ENCODE data around the gene PARP12.

Gene PARP12

DNA sequence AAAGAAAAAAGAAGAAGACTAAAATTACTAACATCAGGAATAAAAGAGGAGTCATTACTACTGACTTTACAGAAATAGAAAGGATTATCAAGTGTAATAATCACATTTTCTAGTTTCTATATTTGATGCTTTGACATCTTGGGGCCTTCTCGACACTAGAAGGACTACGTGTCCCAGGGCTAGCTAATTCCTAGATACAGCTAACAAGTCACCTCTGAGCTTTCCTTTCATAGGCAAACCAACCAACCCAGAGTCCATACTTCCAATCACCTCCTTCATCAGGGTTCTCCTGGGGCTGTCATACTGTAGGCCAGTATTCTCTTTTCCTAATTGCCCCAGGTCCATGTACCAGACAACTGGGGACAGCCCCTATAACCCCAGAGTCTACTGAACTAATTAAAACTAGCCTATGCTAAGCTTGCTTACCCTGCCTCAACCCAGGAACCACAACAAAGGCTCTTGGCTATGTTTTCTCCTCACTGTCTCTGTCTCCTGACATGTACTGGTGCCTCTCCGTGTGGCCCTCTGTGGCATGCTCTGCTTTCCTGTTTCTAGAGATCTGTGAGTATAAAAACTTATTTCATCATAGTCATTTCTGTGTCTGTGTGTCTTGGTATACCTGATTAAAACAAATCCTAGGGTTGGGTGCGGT is 6.7 kb upstream of the PARP12 start:
- TF ChIP-seq, protein P1, sequence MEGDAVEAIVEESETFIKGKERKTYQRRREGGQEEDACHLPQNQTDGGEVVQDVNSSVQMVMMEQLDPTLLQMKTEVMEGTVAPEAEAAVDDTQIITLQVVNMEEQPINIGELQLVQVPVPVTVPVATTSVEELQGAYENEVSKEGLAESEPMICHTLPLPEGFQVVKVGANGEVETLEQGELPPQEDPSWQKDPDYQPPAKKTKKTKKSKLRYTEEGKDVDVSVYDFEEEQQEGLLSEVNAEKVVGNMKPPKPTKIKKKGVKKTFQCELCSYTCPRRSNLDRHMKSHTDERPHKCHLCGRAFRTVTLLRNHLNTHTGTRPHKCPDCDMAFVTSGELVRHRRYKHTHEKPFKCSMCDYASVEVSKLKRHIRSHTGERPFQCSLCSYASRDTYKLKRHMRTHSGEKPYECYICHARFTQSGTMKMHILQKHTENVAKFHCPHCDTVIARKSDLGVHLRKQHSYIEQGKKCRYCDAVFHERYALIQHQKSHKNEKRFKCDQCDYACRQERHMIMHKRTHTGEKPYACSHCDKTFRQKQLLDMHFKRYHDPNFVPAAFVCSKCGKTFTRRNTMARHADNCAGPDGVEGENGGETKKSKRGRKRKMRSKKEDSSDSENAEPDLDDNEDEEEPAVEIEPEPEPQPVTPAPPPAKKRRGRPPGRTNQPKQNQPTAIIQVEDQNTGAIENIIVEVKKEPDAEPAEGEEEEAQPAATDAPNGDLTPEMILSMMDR (IDR thresholded peaks at IDR 0.05; ENCODE audit: control insufficient read depth, extremely low read depth, insufficient read depth): no peak
- H3K4me3 ChIP-seq (ENCODE audit: low read depth, low read length): no peak overlapping the region
- DNase-seq (ENCODE audit: low read depth): no peak

DNA sequence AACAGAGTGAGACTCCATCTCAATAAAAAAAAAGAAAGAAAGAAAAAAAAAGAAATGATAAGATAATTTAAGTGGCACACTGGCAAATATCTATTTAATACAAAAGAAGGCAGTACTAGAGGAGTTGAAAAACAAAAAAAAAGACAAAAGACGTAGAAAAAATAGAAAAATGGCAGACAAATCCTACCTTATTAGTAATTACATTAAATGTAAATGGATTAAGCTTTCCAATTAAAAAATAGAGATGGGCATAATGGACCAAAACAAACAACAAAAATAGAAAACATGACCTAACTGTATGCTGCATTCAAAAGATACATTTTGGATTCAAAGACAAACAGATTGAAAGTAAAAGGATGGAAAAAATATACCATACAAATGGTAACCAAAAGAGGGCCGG is 5.3 kb upstream of the PARP12 start:
- TF ChIP-seq, protein P1 (IDR thresholded peaks at IDR 0.05; ENCODE audit: control insufficient read depth, extremely low read depth, insufficient read depth): no peak
- H3K4me3 ChIP-seq (ENCODE audit: low read depth, low read length): no peak overlapping the region
- no peak for DNase-seq (ENCODE audit: low read depth)

DNA sequence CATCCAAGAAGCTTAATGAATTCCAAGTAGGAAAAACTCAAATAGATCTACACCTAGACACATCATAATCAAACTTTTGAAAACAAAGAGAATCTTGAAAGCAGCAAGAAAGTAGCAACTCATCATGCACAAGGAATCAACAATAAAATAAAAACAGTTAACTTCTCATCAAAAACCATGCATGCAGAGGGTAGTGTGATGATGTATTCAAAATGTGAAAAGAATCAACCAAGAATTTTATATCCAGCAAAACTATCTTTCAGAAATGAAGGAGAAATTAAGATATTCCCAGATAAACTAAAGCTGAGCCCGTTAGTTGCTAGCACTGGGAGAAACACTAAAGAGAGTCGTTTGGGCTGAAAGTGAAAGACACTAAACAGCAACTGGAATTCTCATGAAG is 4.3 kb upstream of the PARP12 start:
- no peak for DNase-seq (ENCODE audit: low read depth)
- TF ChIP-seq, protein P1 (IDR thresholded peaks at IDR 0.05; ENCODE audit: control insufficient read depth, extremely low read depth, insufficient read depth): no peak
- H3K4me3 ChIP-seq (ENCODE audit: low read depth, low read length): no peak overlapping the region

DNA sequence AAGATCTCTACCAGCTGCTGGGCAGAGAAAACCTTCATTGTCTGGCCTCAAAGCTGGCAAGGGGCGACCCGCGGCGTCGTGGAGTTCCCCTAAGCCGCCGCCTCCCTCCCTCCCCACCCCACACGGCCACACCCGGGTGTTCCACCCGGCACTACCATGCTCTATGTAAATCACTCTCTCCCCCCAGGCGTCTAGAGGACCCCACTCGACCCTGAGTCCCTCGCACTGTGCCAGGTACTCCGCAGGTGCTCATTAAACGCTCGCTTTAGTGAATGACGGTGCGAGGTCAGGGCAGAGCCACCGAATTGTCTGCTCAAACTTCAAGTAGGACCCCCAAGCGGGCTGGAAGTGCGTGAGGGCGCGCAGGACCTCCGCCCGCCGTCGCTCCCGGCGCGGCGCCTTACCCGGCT is 628 bp downstream of the PARP12 start:
- TF ChIP-seq, protein P1 (IDR thresholded peaks at IDR 0.05; ENCODE audit: control insufficient read depth, extremely low read depth, insufficient read depth): no peak

DNA sequence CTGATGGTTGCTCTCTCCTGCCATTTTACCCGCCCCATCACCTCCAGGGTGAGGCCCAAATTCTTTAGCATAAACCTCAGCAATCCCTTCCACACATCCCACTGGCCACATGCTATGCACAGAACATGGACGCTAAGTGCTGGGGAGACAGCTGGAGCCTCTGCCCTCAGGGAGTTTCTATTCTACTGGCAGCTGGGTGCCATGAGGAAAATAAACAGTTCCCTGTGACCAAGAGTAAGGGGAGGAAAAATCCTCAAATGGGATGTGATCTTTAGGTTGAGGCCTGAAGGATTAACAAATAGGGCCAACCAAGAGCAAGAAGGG is 1.2 kb downstream of the PARP12 start:
- no peak for DNase-seq (ENCODE audit: low read depth)
- TF ChIP-seq, protein P1 (IDR thresholded peaks at IDR 0.05; ENCODE audit: control insufficient read depth, extremely low read depth, insufficient read depth): no peak
- H3K4me3 ChIP-seq (ENCODE audit: low read depth, low read length): peak overlapping the region; percentile 65

More for the DNA sequence above, 628 bp downstream of the PARP12 start:
- no peak for DNase-seq (ENCODE audit: low read depth)
- peak overlapping the region; percentile 65 for H3K4me3 ChIP-seq (ENCODE audit: low read depth, low read length)

DNA sequence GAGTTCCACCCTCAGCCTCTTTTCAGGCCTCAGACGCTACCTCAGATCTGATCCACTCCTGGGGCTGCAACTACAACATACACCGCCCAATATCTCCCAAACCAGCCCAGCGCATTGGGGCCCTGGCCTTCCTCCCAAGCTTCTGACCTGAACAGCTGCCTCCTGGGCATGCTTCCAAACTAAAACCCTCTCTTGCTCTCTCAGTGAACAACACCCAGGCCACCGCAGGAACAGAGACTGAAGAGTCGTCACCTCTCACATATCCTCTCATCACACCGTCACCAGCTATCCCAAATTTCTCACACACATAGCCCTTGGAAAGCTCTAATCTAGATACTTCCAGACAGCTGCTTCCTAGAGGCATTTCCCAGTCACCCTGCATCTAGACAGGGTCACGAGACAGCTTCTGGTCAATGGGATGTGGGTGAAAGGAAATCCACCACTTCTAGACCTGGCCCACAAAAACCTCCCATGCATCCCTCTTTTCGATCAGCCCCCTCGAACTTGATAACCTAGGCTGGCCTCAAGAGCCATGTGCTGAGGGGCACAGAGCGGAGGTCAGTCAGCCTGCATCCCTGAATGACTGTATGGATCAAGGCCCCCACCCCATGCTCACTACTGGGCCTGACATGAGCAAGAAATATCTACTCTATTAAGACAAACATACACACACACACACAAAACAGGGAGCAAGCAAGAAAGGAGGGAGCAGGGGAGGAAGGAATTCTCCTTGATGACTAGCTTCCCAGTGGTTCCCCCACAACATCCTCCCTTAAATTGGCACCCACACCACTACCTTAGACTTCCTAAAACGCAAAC is 1.8 kb downstream of the PARP12 start:
- H3K4me3 ChIP-seq (ENCODE audit: low read depth, low read length): no peak overlapping the region
- no peak for DNase-seq (ENCODE audit: low read depth)

More for the DNA sequence above, 1.8 kb downstream of the PARP12 start:
- TF ChIP-seq, protein P1 (IDR thresholded peaks at IDR 0.05; ENCODE audit: control insufficient read depth, extremely low read depth, insufficient read depth): no peak
